Body of pancreas (tissue), 4 donors: Measurements from ENCODE around the gene BLOC1S5.

Experiments
- CTCF ChIP-seq, 7 experiments: fragments of 450-650 bp in 4 of 7; fragments of 200-600 bp in 3 of 7; sonication (generic) in 3 of 7; IDR thresholded peaks; one replicate each; pipeline ENCODE4 v1.5.1; 2016 to 2019; ENCODE audit warnings: antibody characterized with exemption in 7 of 7
- POLR2A ChIP-seq, 3 donors: fragments of 450-650 bp; IDR thresholded peaks; one replicate each; pipeline ENCODE4 v1.6.1; 2016; ENCODE audit warnings: antibody characterized with exemption in 3 of 3, mild to moderate bottlenecking in 2 of 3

- TF ChIP-seq CTCF (IDR thresholded peaks at IDR 0.05) (no peak), POLR2A (IDR thresholded peaks at IDR 0.05) (no peak)
These were observed 93.6 kb downstream of the BLOC1S5 start for GRCh38 chr6:7970616-7971015.
